ENCODE data around the gene OXER1. TPM values are rescaled to one million over a fixed set of nuclear protein-coding genes. Genes with fewer than 3 reads are reported as not detected.

The OXER1 gene
- total and polyA plus RNA-seq, 2 of the 13 experiments (the other 11 are each of a cell fraction or from before 2014, with no cell fraction given): 8.0 to 9.0 TPM

- TF ChIP-seq HMGXB3 (CRISPR knock-in tag; IDR thresholded peaks at IDR 0.05; ENCODE audit: borderline replicate concordance): peak; percentile 77; the same call in 1 of the 2 replicates
- TF ChIP-seq NRL (CRISPR knock-in tag; IDR thresholded peaks at IDR 0.05; ENCODE audit: borderline replicate concordance): peak; percentile 86
- peak; percentile 98 for TF ChIP-seq DZIP1 (CRISPR knock-in tag; IDR thresholded peaks at IDR 0.05)
- peak; percentile 97 for TF ChIP-seq RXRB (CRISPR knock-in tag; IDR thresholded peaks at IDR 0.05; ENCODE audit: borderline replicate concordance)
- TF ChIP-seq MAFK (conservative IDR thresholded peaks at IDR 0.05 in 1 of 2, IDR thresholded peaks at IDR 0.05 in 1 of 2; ENCODE audit: low read length in 2 of 2): no peak
- TF ChIP-seq ETV6 (CRISPR knock-in tag; conservative IDR thresholded peaks at IDR 0.05): peak; percentile 82
- TF ChIP-seq PHF20 (CRISPR knock-in tag; IDR thresholded peaks at IDR 0.05): peak; percentile 74
- TF ChIP-seq HMG20A (CRISPR knock-in tag; IDR thresholded peaks at IDR 0.05; ENCODE audit: borderline replicate concordance): peak; percentile 84
- peak; percentile 88; the same call in 1 of the 2 replicates for TF ChIP-seq THAP7 (CRISPR knock-in tag; IDR thresholded peaks at IDR 0.05)
- TF ChIP-seq MZF1 (CRISPR knock-in tag; IDR thresholded peaks at IDR 0.05; ENCODE audit: borderline replicate concordance): no peak
- TF ChIP-seq SMARCE1 (IDR thresholded peaks at IDR 0.05; ENCODE audit: borderline replicate concordance): no peak
- TF ChIP-seq KLF16 (CRISPR knock-in tag; IDR thresholded peaks at IDR 0.05): peak; percentile 81 to 98; a peak in 3 of 4 replicates
- peak; percentile 77; the same call in 1 of the 2 replicates for TF ChIP-seq ZNF768 (CRISPR knock-in tag; IDR thresholded peaks at IDR 0.05)
- peak; percentile 68 for TF ChIP-seq ONECUT2 (CRISPR knock-in tag; IDR thresholded peaks at IDR 0.05)
- peak; percentile 96 for TF ChIP-seq IRF9 (CRISPR knock-in tag; IDR thresholded peaks at IDR 0.05; ENCODE audit: borderline replicate concordance)
- peak; percentile 99 for TF ChIP-seq KAT7 (CRISPR knock-in tag; IDR thresholded peaks at IDR 0.05; ENCODE audit: borderline replicate concordance)
- no peak for TF ChIP-seq KAT2B (IDR thresholded peaks at IDR 0.05; ENCODE audit: borderline replicate concordance, low read depth, low read length)
These were observed 28.8 kb upstream of the OXER1 start, which contains the start of gene HAAO (continued) for GRCh38 chr2:42792583-42793333.
